Immature natural killer cell (primary cell): ENCODE results near the gene HS3ST2. TPM values are rescaled to one million over a fixed set of nuclear protein-coding genes. Genes with fewer than 3 reads are reported as not detected.
"Not testable (repeated sequence)": the region's sequence is repeated elsewhere in the genome, so short reads cannot be mapped to it uniquely, and the experiment has no call there.

ENCODE experiments used
- DNase-seq, 3 donors: peaks; one replicate each; pipeline ENCODE4 v3.0.0; 2022; ENCODE audit warnings: mixed read lengths in 1 of 3
- H3K27ac Mint-ChIP-seq, 6 donors: one replicate each; pipeline ENCODE4 v1.8.0; 2020; ENCODE audit warnings: mixed read lengths in 6 of 6, mild to moderate bottlenecking in 5 of 6, inconsistent platforms in 4 of 6, moderate library complexity in 3 of 6
- H3K27me3 Mint-ChIP-seq, 3 donors: one replicate each; pipeline ENCODE4 v1.8.0; 2020 to 2021; ENCODE audit warnings: low read depth in 3 of 3, mild to moderate bottlenecking in 3 of 3, mixed read lengths in 3 of 3, moderate library complexity in 3 of 3, inconsistent platforms in 1 of 3
- H3K36me3 Mint-ChIP-seq, 3 donors: one replicate each; pipeline ENCODE4 v1.8.0; 2020; ENCODE audit warnings: mixed read lengths in 3 of 3, inconsistent platforms in 2 of 3, mild to moderate bottlenecking in 2 of 3
- H3K4me1 Mint-ChIP-seq, 2 donors: one replicate each; pipeline ENCODE4 v1.8.0; 2020; ENCODE audit warnings: inconsistent platforms in 2 of 2, mild to moderate bottlenecking in 2 of 2, mixed read lengths in 2 of 2, moderate library complexity in 1 of 2
- H3K4me3 Mint-ChIP-seq, 5 donors: one replicate each; pipeline ENCODE4 v1.8.0; 2020; ENCODE audit warnings: mild to moderate bottlenecking in 5 of 5, mixed read lengths in 5 of 5, inconsistent platforms in 3 of 5, moderate library complexity in 3 of 5
- H3K9me3 Mint-ChIP-seq, 6 donors: one replicate each; pipeline ENCODE4 v1.8.0; 2020; ENCODE audit warnings: mild to moderate bottlenecking in 6 of 6, mixed read lengths in 6 of 6, inconsistent platforms in 4 of 6, moderate library complexity in 3 of 6
- polyA plus RNA-seq, 3 donors: library from polyadenylated mRNA; unstranded; fragments of 300-500 nt; fragmentation: Illumina TruSeq; gene quantifications; one replicate each; pipeline ENCODE4 v1.2.3, GENCODE V29; 2021

The HS3ST2 gene
- polyA plus RNA-seq, 3 donors from 2014 or later: not detected

DNA sequence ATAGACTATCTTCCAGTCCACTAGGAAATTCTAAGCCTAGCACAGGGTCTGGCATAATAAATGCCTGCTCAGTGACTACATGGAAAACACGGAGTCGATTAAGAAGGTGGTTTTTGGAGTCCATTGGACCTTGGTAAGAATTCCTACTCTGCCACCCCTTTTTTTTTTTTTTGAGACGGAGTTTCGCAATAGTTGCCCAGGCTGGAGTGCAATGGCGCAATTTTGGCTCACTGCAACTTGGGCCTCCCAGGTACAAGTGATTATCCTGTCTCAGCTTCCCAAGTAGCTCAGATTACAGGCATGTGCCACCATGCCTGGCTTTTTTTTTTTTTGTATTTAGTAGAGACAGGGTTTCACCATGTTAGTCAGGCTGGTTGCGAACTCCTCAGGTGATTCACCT lies 123.2 kb downstream of the HS3ST2 start:
- DNase-seq: no peak
- no peaks in the 10 kb centered on the region for H3K9me3 Mint-ChIP-seq
- no peaks in the 10 kb centered on the region for H3K36me3 Mint-ChIP-seq
- H3K4me1 Mint-ChIP-seq: no peaks in the 10 kb centered on the region
- H3K27ac Mint-ChIP-seq: no peak overlapping the region
- H3K27me3 Mint-ChIP-seq: peaks cover 4 to 12% (median 5%) of the 10 kb centered on the region in 3 donors
- no peak overlapping the region for H3K4me3 Mint-ChIP-seq

DNA sequence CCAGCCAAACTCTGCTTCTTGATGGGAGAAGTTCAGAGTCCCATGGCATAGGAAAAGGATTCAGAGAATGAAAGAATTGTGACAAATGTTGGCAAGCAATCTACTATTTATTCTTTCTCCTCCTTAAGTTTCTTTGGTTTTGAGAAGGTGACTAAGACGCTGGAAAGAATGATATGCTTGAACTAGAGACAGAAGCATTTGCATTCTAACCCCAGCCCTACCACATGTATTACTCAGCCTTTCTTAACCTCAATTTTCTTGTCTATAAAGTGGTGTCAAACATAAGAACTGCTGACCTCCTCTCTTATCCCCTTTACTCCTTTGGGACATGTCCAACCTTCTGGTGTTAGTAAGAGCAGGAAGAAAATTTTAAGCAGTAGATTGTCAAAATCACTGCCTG lies 124.7 kb downstream of the HS3ST2 start:
- DNase-seq: no peak
- H3K4me1 Mint-ChIP-seq: no peaks in the 10 kb centered on the region
- H3K27me3 Mint-ChIP-seq: peaks cover 4 to 13% (median 10%) of the 10 kb centered on the region in 3 donors
- no peak overlapping the region for H3K27ac Mint-ChIP-seq
- no peaks in the 10 kb centered on the region for H3K36me3 Mint-ChIP-seq
- peaks cover 0 to 2% (median 0%) of the 10 kb centered on the region in 6 donors for H3K9me3 Mint-ChIP-seq
- no peak overlapping the region for H3K4me3 Mint-ChIP-seq

DNA sequence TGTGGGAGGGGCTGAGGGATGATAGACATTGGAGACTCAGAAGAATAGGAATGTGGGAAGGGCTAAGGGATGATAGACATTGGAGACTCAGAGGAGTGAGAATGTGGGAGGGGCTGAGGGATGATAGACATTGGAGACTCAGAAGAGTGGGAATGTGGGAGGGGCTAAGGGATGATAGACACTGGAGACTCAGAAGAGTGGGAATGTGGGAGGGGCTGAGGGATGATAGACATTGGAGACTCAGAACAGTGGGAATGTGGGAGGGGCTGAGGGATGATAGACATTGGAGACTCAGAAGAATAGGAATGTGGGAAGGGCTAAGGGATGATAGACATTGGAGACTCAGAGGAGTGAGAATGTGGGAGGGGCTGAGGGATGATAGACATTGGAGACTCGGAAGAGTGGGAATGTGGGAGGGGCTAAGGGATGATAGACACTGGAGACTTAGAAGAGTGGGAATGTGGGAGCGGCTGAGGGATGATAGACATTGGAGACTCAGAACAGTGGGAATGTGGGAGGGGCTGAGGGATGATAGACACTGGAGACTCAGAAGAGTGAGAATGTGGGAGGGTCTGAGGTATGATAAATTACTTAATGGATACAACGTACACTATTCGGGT lies 125.9 kb downstream of the HS3ST2 start:
- H3K4me3 Mint-ChIP-seq, H3K36me3 Mint-ChIP-seq, DNase-seq, H3K9me3 Mint-ChIP-seq, H3K4me1 Mint-ChIP-seq, H3K27ac Mint-ChIP-seq: not testable (repeated sequence)
- peaks cover 4 to 15% (median 12%) of the 10 kb centered on the region in 3 donors for H3K27me3 Mint-ChIP-seq

DNA sequence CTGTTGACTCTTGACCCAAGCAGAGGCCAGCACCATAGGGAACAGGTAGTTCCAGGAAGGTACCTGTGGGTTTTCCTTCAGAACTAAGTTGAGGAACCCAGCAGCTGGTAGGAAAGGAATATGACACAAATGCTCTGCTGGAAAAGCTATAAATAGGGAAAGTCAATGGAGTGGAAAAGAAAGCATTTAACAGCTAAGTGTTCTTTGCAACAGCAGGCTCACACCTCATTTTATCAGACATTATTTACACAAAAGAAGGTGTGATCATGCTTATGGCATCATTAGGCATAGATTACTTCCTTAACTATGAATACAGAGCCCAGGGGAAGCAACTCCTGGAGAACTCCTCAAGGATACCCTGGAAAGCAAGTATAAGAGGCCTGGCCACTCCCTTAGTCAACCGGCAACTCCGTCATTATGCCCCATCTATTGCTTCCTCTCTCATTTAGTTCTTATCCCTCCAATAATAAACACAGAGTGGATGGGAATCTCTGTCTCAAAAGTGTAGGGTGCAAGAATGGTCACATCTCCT lies 128.1 kb downstream of the HS3ST2 start:
- H3K4me3 Mint-ChIP-seq: no peak overlapping the region
- H3K27me3 Mint-ChIP-seq: peaks cover 4 to 18% (median 14%) of the 10 kb centered on the region in 3 donors
- no peak overlapping the region for H3K27ac Mint-ChIP-seq
- H3K36me3 Mint-ChIP-seq: no peaks in the 10 kb centered on the region
- no peaks in the 10 kb centered on the region for H3K4me1 Mint-ChIP-seq
- no peak for DNase-seq
- peaks cover 0 to 4% (median 0%) of the 10 kb centered on the region in 6 donors for H3K9me3 Mint-ChIP-seq

DNA sequence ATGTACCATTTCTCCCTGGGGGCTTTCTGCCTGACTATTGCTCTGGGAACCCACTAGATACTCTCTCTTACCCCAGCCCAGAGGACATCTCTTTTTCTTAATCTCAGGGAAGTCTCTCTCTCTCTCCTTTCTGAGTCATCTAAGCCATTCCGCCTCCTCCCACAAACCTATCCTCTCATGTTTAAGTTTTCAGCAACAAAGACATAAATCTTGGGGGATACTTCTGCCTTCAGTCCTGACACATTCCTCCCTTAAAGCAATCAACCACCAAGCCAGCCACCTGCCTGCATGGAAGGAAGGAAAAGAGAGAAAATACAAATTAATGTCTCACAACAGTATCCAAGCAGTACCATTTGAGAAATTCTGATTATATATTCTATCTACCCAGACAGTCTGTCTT lies 128.8 kb downstream of the HS3ST2 start:
- Mint-ChIP-seq H3K36me3 (no peaks in the 10 kb centered on the region), H3K4me3 (no peak overlapping the region), H3K27me3 (peaks cover 4 to 19% (median 14%) of the 10 kb centered on the region in 3 donors), H3K4me1 (no peaks in the 10 kb centered on the region), H3K27ac (no peak overlapping the region), H3K9me3 (peaks cover 0 to 4% (median 0%) of the 10 kb centered on the region in 6 donors)
- no peak for DNase-seq

DNA sequence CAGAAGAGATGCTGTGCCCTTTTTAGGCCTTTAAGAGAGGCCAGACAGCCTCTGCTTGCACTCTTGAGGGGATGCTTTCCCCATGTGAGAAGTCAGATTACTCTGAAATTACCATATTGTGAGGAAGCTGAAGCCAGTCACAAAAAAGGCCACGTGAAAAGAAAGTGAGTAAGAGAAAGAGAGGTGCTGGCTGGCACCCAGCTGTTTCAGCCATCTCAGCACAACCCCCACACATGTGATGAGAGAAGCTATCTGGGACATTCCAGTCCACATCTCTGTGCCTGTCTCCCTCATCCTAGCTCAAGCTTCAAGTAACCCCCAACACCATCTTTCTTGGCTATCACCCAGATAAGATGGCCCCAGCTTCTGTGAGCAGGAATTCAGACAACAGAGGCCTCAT lies 131.4 kb downstream of the HS3ST2 start:
- H3K27ac Mint-ChIP-seq: no peak overlapping the region
- H3K9me3 Mint-ChIP-seq: peaks cover 0 to 9% (median 0%) of the 10 kb centered on the region in 6 donors
- H3K4me1 Mint-ChIP-seq: peaks cover 3 to 7% of the 10 kb centered on the region in 2 donors
- no peaks in the 10 kb centered on the region for H3K36me3 Mint-ChIP-seq
- peaks cover 9 to 13% (median 12%) of the 10 kb centered on the region in 3 donors for H3K27me3 Mint-ChIP-seq
- no peak overlapping the region for H3K4me3 Mint-ChIP-seq
- DNase-seq: no peak

DNA sequence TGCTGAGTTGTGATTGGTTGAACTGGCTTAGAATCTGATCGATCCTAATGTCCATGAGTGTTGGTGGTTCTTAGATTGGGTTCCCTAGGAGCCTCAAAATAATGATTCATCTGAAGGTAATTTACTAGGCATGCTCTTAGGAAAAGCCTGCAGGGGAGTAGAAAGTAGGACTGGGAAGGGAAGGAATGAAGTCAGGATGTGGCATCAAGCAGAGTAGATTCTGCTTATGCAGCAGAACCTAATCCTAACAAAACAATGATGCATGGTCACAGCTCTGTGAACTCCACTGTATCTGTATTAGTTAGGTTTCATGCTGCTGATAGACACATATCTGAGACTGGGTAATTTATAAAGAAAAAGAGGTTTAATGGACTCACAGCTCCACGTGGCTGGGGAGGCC lies 132.5 kb downstream of the HS3ST2 start:
- H3K27ac Mint-ChIP-seq: no peak overlapping the region
- H3K27me3 Mint-ChIP-seq: peaks cover 10 to 13% (median 11%) of the 10 kb centered on the region in 3 donors
- H3K4me3 Mint-ChIP-seq: no peak overlapping the region
- DNase-seq: no peak
- peaks cover 3 to 7% of the 10 kb centered on the region in 2 donors for H3K4me1 Mint-ChIP-seq
- no peaks in the 10 kb centered on the region for H3K36me3 Mint-ChIP-seq
- H3K9me3 Mint-ChIP-seq: peaks cover 0 to 10% (median 0%) of the 10 kb centered on the region in 6 donors

DNA sequence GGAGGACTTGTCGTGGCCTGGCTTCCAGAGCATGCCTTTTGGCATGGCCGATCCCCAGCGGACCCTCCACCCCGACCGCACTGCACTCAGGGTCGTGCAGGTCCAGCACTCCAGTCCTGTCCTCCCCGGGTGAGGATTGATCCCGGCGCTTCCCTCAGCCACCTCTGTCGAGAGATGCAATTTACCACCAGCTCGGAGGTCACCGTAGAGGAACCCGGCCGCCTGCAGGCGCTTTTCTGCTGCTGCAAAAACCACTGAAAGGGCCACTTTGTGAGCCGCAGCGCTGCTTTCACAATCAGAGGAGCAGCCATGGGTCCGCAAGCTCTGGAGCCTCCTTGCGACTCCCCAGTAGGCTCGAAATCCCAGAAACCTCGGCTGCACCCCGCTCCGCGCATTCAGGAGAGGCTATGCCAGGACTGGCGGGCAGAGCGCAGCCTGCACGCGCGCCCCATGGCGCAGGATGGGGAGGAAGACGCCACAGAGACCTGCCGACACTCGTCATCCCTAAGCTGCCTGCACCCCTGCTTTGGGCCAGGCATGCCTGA lies 134.2 kb downstream of the HS3ST2 start:
- Mint-ChIP-seq H3K9me3 (peaks cover 0 to 14% (median 0%) of the 10 kb centered on the region in 6 donors), H3K27me3 (peaks cover 9 to 14% (median 10%) of the 10 kb centered on the region in 3 donors), H3K4me1 (peaks cover 3 to 7% of the 10 kb centered on the region in 2 donors), H3K4me3 (no peak overlapping the region), H3K27ac (no peak overlapping the region), H3K36me3 (no peaks in the 10 kb centered on the region)
- no peak for DNase-seq

DNA sequence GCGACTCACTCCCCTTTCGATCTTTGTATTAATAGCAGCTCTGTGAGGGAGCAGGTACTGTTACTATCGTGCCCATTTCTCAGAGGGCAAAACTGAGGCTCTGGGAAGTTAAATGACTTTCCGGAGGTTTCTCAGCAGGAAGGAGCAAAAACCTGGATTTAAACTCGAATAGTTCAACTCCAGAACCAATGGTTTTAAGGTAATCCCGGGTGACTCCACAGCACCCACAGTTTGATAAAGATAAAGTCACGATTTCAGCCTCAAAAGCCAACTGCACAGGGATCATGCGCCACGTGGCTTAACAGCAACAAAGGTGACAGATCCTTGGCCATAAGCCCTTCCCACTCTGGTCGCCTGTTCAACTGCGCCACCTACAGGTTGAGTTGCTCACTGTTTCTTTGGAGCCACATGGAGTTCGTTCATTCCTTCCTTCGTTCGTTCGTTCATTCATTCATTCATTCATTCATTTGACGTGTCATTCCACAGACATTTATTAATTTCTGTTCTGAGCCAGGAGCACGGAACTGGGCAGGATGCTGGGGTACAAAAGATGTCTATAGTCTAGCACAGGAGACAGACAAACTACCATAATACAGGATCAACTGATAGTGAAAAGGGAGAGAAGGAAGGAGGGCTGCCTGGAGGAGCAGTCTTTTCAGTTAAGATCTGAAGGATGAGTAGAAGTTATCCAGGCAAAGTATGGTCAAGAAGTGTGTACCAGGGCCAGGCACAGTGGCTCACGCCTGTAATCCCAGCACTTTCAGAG lies 134.8 kb downstream of the HS3ST2 start:
- Mint-ChIP-seq H3K27me3 (peaks cover 7 to 15% (median 11%) of the 10 kb centered on the region in 3 donors), H3K9me3 (peaks cover 0 to 11% (median 0%) of the 10 kb centered on the region in 6 donors), H3K36me3 (no peaks in the 10 kb centered on the region), H3K27ac (no peak overlapping the region), H3K4me3 (peak overlapping the region in 1 of 5 donors; percentile 39), H3K4me1 (peaks cover 3 to 7% of the 10 kb centered on the region in 2 donors)
- DNase-seq: peak in 2 of 3 donors; percentile 6 to 16

DNA sequence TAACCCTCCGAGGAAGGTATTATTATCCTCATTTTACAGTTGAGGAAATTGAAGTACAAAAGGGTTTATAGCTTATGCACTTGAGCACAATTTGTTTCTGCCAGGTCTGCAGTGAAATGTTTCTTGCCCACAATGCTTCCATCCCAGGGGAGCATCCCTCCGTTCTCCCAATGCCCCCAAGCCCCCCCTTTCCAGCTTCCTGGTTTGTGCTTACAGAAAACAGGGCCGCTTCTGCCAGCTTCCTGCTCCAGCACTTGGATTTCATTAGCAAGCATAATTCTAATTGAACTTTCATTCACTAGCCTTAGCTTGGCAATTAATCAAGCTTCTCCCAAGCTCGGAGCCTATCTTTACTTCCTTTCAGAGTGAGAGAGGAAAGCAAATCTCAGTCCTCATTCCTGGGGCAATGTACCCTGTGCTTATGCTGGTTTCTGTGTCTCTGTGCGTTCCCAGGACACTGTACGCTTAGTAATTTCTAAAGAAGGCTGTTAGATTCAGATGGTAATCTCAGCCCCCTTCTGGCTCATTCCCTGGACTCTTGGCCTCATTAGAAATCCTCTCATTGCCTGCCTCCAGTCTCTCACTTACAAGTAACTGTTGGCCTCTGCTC lies 141.6 kb downstream of the HS3ST2 start:
- Mint-ChIP-seq H3K4me3 (no peak overlapping the region), H3K4me1 (no peaks in the 10 kb centered on the region), H3K27me3 (peaks cover 5 to 14% (median 9%) of the 10 kb centered on the region in 3 donors), H3K9me3 (peaks cover 0 to 7% (median 0%) of the 10 kb centered on the region in 6 donors), H3K27ac (no peak overlapping the region), H3K36me3 (no peaks in the 10 kb centered on the region)
- DNase-seq: no peak

DNA sequence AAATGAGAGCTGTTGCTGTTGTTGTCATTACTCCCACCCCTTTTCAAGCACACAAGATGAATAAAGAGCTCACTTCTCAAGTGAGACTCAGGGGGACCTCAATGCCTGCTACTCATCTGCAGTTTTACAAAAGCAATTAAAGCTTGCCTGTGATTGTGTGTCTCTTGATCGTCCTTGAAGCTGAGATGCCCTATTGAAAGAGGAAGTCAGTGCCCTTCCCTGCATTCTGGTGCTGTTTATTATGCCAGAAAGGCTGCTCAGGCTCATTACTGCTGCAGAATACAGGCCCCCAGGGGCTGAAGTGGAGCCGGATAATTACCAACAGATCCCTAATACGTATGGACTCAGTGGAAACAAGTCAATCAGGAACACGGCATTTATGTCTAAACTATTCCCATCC lies 147.2 kb downstream of the HS3ST2 start:
- peaks cover 0 to 2% (median 0%) of the 10 kb centered on the region in 6 donors for H3K9me3 Mint-ChIP-seq
- H3K27me3 Mint-ChIP-seq: peaks cover 2 to 7% (median 5%) of the 10 kb centered on the region in 3 donors
- no peaks in the 10 kb centered on the region for H3K4me1 Mint-ChIP-seq

DNA sequence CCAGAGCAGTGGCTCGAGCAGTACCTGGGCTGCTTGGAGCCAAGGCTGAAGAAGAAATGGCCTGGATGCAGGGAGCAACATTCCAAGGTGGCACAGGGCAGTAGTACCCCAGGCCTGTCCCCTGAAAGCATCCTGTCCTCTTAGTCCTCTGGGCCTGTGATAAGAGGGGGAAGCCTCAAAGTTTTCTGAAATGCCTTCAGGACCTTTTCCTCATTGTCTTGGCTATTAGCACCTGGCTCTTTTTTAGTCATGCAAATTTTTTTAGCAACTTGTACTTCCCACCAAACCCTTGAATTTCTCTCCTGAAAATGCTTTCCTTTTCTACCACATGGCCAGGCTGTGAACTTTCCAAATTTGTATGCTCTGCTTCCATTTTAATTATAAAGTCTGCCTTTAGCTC lies 148.9 kb downstream of the HS3ST2 start:
- H3K4me3 Mint-ChIP-seq: no peak overlapping the region
- no peaks in the 10 kb centered on the region for H3K36me3 Mint-ChIP-seq
- H3K4me1 Mint-ChIP-seq: no peaks in the 10 kb centered on the region
- no peaks in the 10 kb centered on the region for H3K9me3 Mint-ChIP-seq
- no peak overlapping the region for H3K27ac Mint-ChIP-seq
- peaks cover 2 to 6% (median 2%) of the 10 kb centered on the region in 3 donors for H3K27me3 Mint-ChIP-seq
- no peak for DNase-seq

More for the DNA sequence above, 147.2 kb downstream of the HS3ST2 start:
- Mint-ChIP-seq H3K4me3 (no peak overlapping the region), H3K36me3 (no peaks in the 10 kb centered on the region), H3K27ac (no peak overlapping the region)
- no peak for DNase-seq
